ACC112 (cell line): ENCODE results near the gene TBX4.
"Not testable (repeated sequence)": the region's sequence is repeated elsewhere in the genome, so short reads cannot be mapped to it uniquely, and the experiment has no call there.

ENCODE experiments used
- H2AFZ ChIP-seq: fragments of 200-600 bp; sonication (generic); one replicate; pipeline ENCODE4 v1.6.0; 2017; ENCODE audit warnings: antibody characterized with exemption, low read length; ENCODE audit not compliant: unreplicated experiment
- H3K27ac ChIP-seq: fragments of 200-600 bp; sonication (generic); 2 replicates; pipeline ENCODE4 v1.5.1; 2014; ENCODE audit warnings: low read depth, mild to moderate bottlenecking, antibody characterized with exemption, low read length, moderate library complexity
- H3K27me3 ChIP-seq: fragments of 200-600 bp; sonication (generic); 2 replicates; pipeline ENCODE4 v1.6.1; 2014; ENCODE audit warnings: mild to moderate bottlenecking, antibody characterized with exemption, low read length, moderate library complexity, mixed read lengths; ENCODE audit not compliant: insufficient read depth
- H3K36me3 ChIP-seq: fragments of 200-600 bp; sonication (generic); 2 replicates; pipeline ENCODE4 v1.6.1; 2016; ENCODE audit warnings: mild to moderate bottlenecking, antibody characterized with exemption, low read length, moderate library complexity, mixed read lengths; ENCODE audit not compliant: insufficient read depth
- H3K4me1 ChIP-seq: fragments of 200-600 bp; sonication (generic); one replicate; pipeline ENCODE4 v1.6.1; 2016; ENCODE audit warnings: low read length, mixed read lengths; ENCODE audit not compliant: insufficient read depth, unreplicated experiment, control insufficient read depth
- H3K4me3 ChIP-seq: fragments of 200-600 bp; sonication (generic); 2 replicates; pipeline ENCODE4 v1.5.1; 2014; ENCODE audit warnings: mild to moderate bottlenecking, low read depth, low read length
- H3K79me2 ChIP-seq: fragments of 200-600 bp; sonication (generic); one replicate; pipeline ENCODE4 v1.6.0; 2016; ENCODE audit warnings: low read length; ENCODE audit not compliant: control insufficient read depth, unreplicated experiment, insufficient read depth

TBX4 gene

GRCh38 chr17:61487989-61488595 lies 35.9 kb downstream of the TBX4 start:
- Histone ChIP-seq H3K27ac (no peak overlapping the region), H3K4me1 (no peaks in the 10 kb centered on the region), H3K27me3 (no peaks in the 10 kb centered on the region), H3K4me3 (no peak overlapping the region), H2AFZ (no peak overlapping the region), H3K79me2 (no peaks in the 10 kb centered on the region), H3K36me3 (no peaks in the 10 kb centered on the region)

DNA sequence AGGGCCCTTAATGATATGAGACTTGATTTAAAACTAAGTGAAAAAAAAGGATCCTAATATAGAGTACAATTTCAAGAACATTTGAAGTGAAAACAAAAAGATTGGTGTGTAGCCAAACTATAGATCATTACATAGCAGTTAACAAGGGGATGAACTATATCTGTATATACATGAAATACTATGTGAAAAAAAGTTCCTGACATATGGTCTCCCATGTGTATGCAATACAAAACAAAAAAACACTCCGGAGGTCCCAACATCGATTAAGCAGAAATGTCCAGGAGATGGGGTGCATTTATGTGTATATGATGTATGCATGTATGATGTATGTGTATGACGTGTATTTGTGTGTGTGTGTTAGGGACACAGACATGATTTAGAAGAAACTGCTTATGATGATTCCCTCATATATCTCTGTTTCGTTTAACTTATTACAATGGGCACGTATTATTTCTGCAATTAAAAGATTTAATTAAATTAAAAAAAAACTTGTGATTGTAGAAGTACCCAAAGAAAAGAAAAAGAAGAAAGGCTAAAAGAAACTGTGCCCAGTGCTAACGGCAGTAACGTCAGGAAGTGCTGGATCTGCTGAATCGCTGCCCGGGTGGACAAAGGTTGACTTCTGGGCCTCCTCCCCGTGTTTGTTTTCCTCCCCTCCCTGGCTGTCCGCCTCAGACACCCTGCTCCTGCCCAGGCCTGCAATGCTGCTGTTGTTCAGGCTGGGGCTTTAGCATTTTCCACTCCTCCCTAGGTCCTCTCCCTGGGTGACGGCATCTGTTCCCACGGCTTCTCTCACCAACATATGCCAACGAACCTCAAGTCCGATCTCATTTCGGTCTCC lies 36.9 kb downstream of the TBX4 start:
- Histone ChIP-seq H2AFZ (no peak overlapping the region), H3K27ac (no peak overlapping the region), H3K27me3 (no peaks in the 10 kb centered on the region), H3K4me3 (no peak overlapping the region), H3K79me2 (no peaks in the 10 kb centered on the region), H3K4me1 (no peaks in the 10 kb centered on the region), H3K36me3 (no peaks in the 10 kb centered on the region)

- Histone ChIP-seq H2AFZ (no peak overlapping the region), H3K79me2 (no peaks in the 10 kb centered on the region), H3K36me3 (no peaks in the 10 kb centered on the region), H3K27ac (no peak overlapping the region), H3K4me3 (no peak overlapping the region), H3K4me1 (no peaks in the 10 kb centered on the region), H3K27me3 (no peaks in the 10 kb centered on the region)
These were observed 37.7 kb downstream of the TBX4 start for GRCh38 chr17:61489719-61490490.

DNA sequence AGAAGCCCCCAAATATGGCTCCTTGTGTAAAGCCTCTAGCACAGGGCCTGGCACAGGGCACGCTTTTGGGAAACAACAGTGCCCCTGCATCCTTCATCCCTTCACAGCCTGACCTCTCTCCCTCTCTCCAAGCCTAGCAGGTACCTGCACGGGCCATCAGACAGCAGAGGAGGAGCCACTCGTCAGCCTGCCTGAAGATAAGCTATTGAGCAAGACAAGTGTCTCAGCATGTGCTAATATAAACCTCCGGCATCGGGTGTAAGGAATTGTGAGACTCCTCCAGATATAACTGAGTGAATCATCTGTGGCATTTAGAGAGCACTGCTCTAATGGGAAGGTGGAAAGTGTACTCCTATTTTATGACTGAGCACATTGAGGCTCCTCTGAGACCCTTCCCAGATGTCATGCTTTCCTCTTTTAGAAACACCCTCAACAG lies 38.3 kb downstream of the TBX4 start:
- no peaks in the 10 kb centered on the region for H3K4me1 ChIP-seq
- no peak overlapping the region for H3K4me3 ChIP-seq
- no peaks in the 10 kb centered on the region for H3K36me3 ChIP-seq
- no peak overlapping the region for H3K27ac ChIP-seq
- no peak overlapping the region for H2AFZ ChIP-seq
- H3K79me2 ChIP-seq = no peaks in the 10 kb centered on the region
- no peaks in the 10 kb centered on the region for H3K27me3 ChIP-seq

- Histone ChIP-seq H2AFZ (no peak overlapping the region), H3K27ac (no peak overlapping the region), H3K36me3 (no peaks in the 10 kb centered on the region), H3K4me3 (no peak overlapping the region), H3K79me2 (no peaks in the 10 kb centered on the region), H3K27me3 (no peaks in the 10 kb centered on the region), H3K4me1 (no peaks in the 10 kb centered on the region)
These were observed 39.8 kb downstream of the TBX4 start for GRCh38 chr17:61491981-61492380.

- Histone ChIP-seq H3K27ac (no peak overlapping the region), H3K36me3 (no peaks in the 10 kb centered on the region), H3K4me3 (no peak overlapping the region), H3K4me1 (no peaks in the 10 kb centered on the region), H3K27me3 (no peaks in the 10 kb centered on the region), H3K79me2 (no peaks in the 10 kb centered on the region), H2AFZ (no peak overlapping the region)
These were observed 40.7 kb downstream of the TBX4 start for GRCh38 chr17:61492759-61493526.

GRCh38 chr17:61493830-61494324 lies 41.7 kb downstream of the TBX4 start:
- H3K4me3 ChIP-seq, H3K27ac ChIP-seq: not testable (repeated sequence)

GRCh38 chr17:61494325-61495160 lies 42.3 kb downstream of the TBX4 start:
- Histone ChIP-seq H3K4me3 (no peak overlapping the region), H3K27ac (no peak overlapping the region), H2AFZ (no peak overlapping the region), H3K4me1 (no peaks in the 10 kb centered on the region), H3K36me3 (no peaks in the 10 kb centered on the region), H3K27me3 (no peaks in the 10 kb centered on the region), H3K79me2 (no peaks in the 10 kb centered on the region)

More at GRCh38 chr17:61493830-61494324, 41.7 kb downstream of the TBX4 start:
- not testable (repeated sequence) for H3K27me3 ChIP-seq, H3K36me3 ChIP-seq, H3K79me2 ChIP-seq, H2AFZ ChIP-seq, H3K4me1 ChIP-seq

GRCh38 chr17:61495161-61495857 lies 43.1 kb downstream of the TBX4 start:
- Histone ChIP-seq H3K79me2 (no peaks in the 10 kb centered on the region), H3K4me3 (no peak overlapping the region)

More at GRCh38 chr17:61495161-61495857, 43.1 kb downstream of the TBX4 start:
- Histone ChIP-seq H2AFZ (no peak overlapping the region), H3K36me3 (no peaks in the 10 kb centered on the region), H3K27me3 (no peaks in the 10 kb centered on the region), H3K27ac (no peak overlapping the region), H3K4me1 (no peaks in the 10 kb centered on the region)
